OCI-LY3 (cell line): ENCODE measurements around the gene TMCC1.

Experiments
- CTCF ChIP-seq: fragments of 200-600, 300-600 bp; sonication (generic); IDR thresholded peaks from 2 replicates; pipeline ENCODE4 v1.5.1; 2014; ENCODE audit warnings: antibody characterized with exemption, low read length, low read depth
- EZH2phosphoT487 ChIP-seq: fragments of 200-600 bp; shearing (Covaris generic); IDR thresholded peaks from 2 replicates; pipeline ENCODE4 v1.6.1; 2018; ENCODE audit warnings: antibody characterized with exemption, mixed run types, low read depth

GRCh38 chr3:129621626-129622225, 271.8 kb downstream of the TMCC1 start:
- TF ChIP-seq CTCF (no peak), EZH2phosphoT487 (no peak)
